ENCODE data around the gene LGI1.

The LGI1 gene

GRCh38 chr10:93749218-93749799, 8.4 kb upstream of the LGI1 start:
- no peaks in the 10 kb centered on the region for H3K9me2 ChIP-seq (replicated peaks; ENCODE audit: control insufficient read depth, low read length)
- no peak overlapping the region for H3K4me3 ChIP-seq (ENCODE audit: low read length)
- 0 out of 2 replicates have a peak, but pooled peaks cover 2% of the 10 kb centered on the region for H3F3A ChIP-seq (ENCODE audit: control insufficient read depth, insufficient read depth)
- H3K4me2 ChIP-seq (ENCODE audit: low read length) = no peak overlapping the region
- H3K27me3 ChIP-seq (ENCODE audit: control insufficient read depth, low read length) = no peaks in the 10 kb centered on the region
- no peaks in the 10 kb centered on the region for H4K20me1 ChIP-seq (ENCODE audit: control insufficient read depth, insufficient read depth, low read depth, low read length)
- no peaks in the 10 kb centered on the region for H3K9me3 ChIP-seq (ENCODE audit: control insufficient read depth, insufficient read depth, low read length)
- H3K36me3 ChIP-seq (ENCODE audit: control insufficient read depth, low read length) = no peaks in the 10 kb centered on the region
- TF ChIP-seq CTCF (IDR thresholded peaks at IDR 0.05; ENCODE audit: low read depth, low read length, poor library complexity, severe bottlenecking) (no peak), EZH2phosphoT487 (IDR thresholded peaks at IDR 0.05; ENCODE audit: borderline replicate concordance, low read length) (no peak)
- H3K79me2 ChIP-seq (ENCODE audit: control insufficient read depth, low read length) = no peaks in the 10 kb centered on the region
- H3K27ac ChIP-seq (ENCODE audit: low read depth, low read length) = no peak overlapping the region
- peaks cover 4% of the 10 kb centered on the region for H3K4me1 ChIP-seq (ENCODE audit: control insufficient read depth, low read length)

- Histone ChIP-seq H4K20me1 (ENCODE audit: control insufficient read depth, insufficient read depth, low read depth, low read length) (no peaks in the 10 kb centered on the region), H3K27me3 (ENCODE audit: control insufficient read depth, low read length) (peaks cover 4% of the 10 kb centered on the region; the same call in 1 of the 2 replicates), H3K79me2 (ENCODE audit: control insufficient read depth, low read length) (no peaks in the 10 kb centered on the region), H3K4me1 (ENCODE audit: control insufficient read depth, low read length) (peaks cover 4% of the 10 kb centered on the region), H3K9me2 (replicated peaks; ENCODE audit: control insufficient read depth, low read length) (no peaks in the 10 kb centered on the region), H3K4me2 (ENCODE audit: low read length) (no peak overlapping the region), H3K36me3 (ENCODE audit: control insufficient read depth, low read length) (no peaks in the 10 kb centered on the region), H3F3A (ENCODE audit: control insufficient read depth, insufficient read depth) (0 out of 2 replicates have a peak, but pooled peaks cover 2% of the 10 kb centered on the region), H3K4me3 (ENCODE audit: low read length) (no peak overlapping the region), H3K27ac (ENCODE audit: low read depth, low read length) (no peak overlapping the region), H3K9me3 (ENCODE audit: control insufficient read depth, insufficient read depth, low read length) (no peaks in the 10 kb centered on the region)
- no peak for TF ChIP-seq CTCF (IDR thresholded peaks at IDR 0.05; ENCODE audit: low read depth, low read length, poor library complexity, severe bottlenecking)
- TF ChIP-seq EZH2phosphoT487 (IDR thresholded peaks at IDR 0.05; ENCODE audit: borderline replicate concordance, low read length) = no peak
Measured at GRCh38 chr10:93751124-93751523, 6.6 kb upstream of the LGI1 start.

- Histone ChIP-seq H3K79me2 (ENCODE audit: control insufficient read depth, low read length) (no peaks in the 10 kb centered on the region), H3K9me3 (ENCODE audit: control insufficient read depth, insufficient read depth, low read length) (no peaks in the 10 kb centered on the region), H3K4me1 (ENCODE audit: control insufficient read depth, low read length) (peaks cover 3% of the 10 kb centered on the region), H3F3A (ENCODE audit: control insufficient read depth, insufficient read depth) (0 out of 2 replicates have a peak, but pooled peaks cover 2% of the 10 kb centered on the region), H3K36me3 (ENCODE audit: control insufficient read depth, low read length) (no peaks in the 10 kb centered on the region), H4K20me1 (ENCODE audit: control insufficient read depth, insufficient read depth, low read depth, low read length) (no peaks in the 10 kb centered on the region), H3K4me2 (ENCODE audit: low read length) (peak overlapping the region; percentile 28; the same call in 1 of the 2 replicates), H3K27ac (ENCODE audit: low read depth, low read length) (no peak overlapping the region), H3K9me2 (replicated peaks; ENCODE audit: control insufficient read depth, low read length) (no peaks in the 10 kb centered on the region), H3K4me3 (ENCODE audit: low read length) (no peak overlapping the region), H3K27me3 (ENCODE audit: control insufficient read depth, low read length) (peaks cover 6% of the 10 kb centered on the region; the same call in 1 of the 2 replicates)
- TF ChIP-seq CTCF (IDR thresholded peaks at IDR 0.05; ENCODE audit: low read depth, low read length, poor library complexity, severe bottlenecking) (no peak), EZH2phosphoT487 (IDR thresholded peaks at IDR 0.05; ENCODE audit: borderline replicate concordance, low read length) (no peak)
Measured at GRCh38 chr10:93751832-93752231, 5.9 kb upstream of the LGI1 start.

All from DOHH2 (cell line).